Anterior cingulate cortex (tissue), 58 donors: ENCODE data around the gene PXDC1.
"Not testable (repeated sequence)": the region's sequence is repeated elsewhere in the genome, so short reads cannot be mapped to it uniquely, and the experiment has no call there.

Experiments used
- DNase-seq, 58 donors: peaks; one replicate each; lab custom pipeline; 2025; lab: John Stamatoyannopoulos, UW

The PXDC1 gene

GRCh38 chr6:3695065-3695817 lies 56.3 kb downstream of the PXDC1 start:
- no peak for DNase-seq

- DNase-seq, result peak in 11 of 58 donors; percentile 2 to 21 (median 9)
These were observed 57.7 kb downstream of the PXDC1 start for GRCh38 chr6:3693831-3694230.

GRCh38 chr6:3690506-3690905 lies 61.0 kb downstream of the PXDC1 start:
- no peak for DNase-seq

- no peak for DNase-seq
These were observed 63.7 kb downstream of the PXDC1 start for GRCh38 chr6:3687847-3688246.

- no peak for DNase-seq
These were observed 68.2 kb downstream of the PXDC1 start for GRCh38 chr6:3683331-3683730.

- DNase-seq, result no peak
These were observed 72.6 kb downstream of the PXDC1 start for GRCh38 chr6:3678946-3679345.

- not testable (repeated sequence) for DNase-seq
These were observed 73.8 kb downstream of the PXDC1 start for GRCh38 chr6:3677751-3678150.

GRCh38 chr6:3677351-3677750 lies 74.2 kb downstream of the PXDC1 start:
- DNase-seq, result not testable (repeated sequence)
